ENCODE data around the gene ADGRB3.

Gene ADGRB3

GRCh38 chr6:69138148-69138547, 503.1 kb downstream of the ADGRB3 start:
- DNase-seq (ENCODE audit: low spot score in 2 of 2) (no peak), ATAC-seq (ENCODE audit: low read depth) (no peak)
- Mint-ChIP-seq H3K9me3 (peaks cover 3% of the 10 kb centered on the region), H3K4me1 (no peaks in the 10 kb centered on the region), H3K27me3 (no peaks in the 10 kb centered on the region), H3K27ac (no peak overlapping the region), H3K36me3 (no peaks in the 10 kb centered on the region), H3K4me3 (no peak overlapping the region)

GRCh38 chr6:69138893-69139494, 503.9 kb downstream of the ADGRB3 start:
- Mint-ChIP-seq H3K4me1 (no peaks in the 10 kb centered on the region), H3K4me3 (no peak overlapping the region), H3K36me3 (no peaks in the 10 kb centered on the region), H3K27ac (no peak overlapping the region), H3K27me3 (no peaks in the 10 kb centered on the region), H3K9me3 (peaks cover 3% of the 10 kb centered on the region)
- DNase-seq (ENCODE audit: low spot score in 2 of 2) (no peak), ATAC-seq (ENCODE audit: low read depth) (no peak)

GRCh38 chr6:69145062-69145461, 510.0 kb downstream of the ADGRB3 start:
- Mint-ChIP-seq H3K27me3 (no peaks in the 10 kb centered on the region), H3K27ac (no peak overlapping the region), H3K4me1 (no peaks in the 10 kb centered on the region), H3K4me3 (no peak overlapping the region), H3K9me3 (peaks cover 3% of the 10 kb centered on the region), H3K36me3 (no peaks in the 10 kb centered on the region)
- DNase-seq (ENCODE audit: low spot score in 2 of 2) (no peak), ATAC-seq (ENCODE audit: low read depth) (no peak)

- H3K4me3 Mint-ChIP-seq: no peak overlapping the region
- no peak overlapping the region for H3K27ac Mint-ChIP-seq
- H3K4me1 Mint-ChIP-seq: no peaks in the 10 kb centered on the region
- H3K36me3 Mint-ChIP-seq: no peaks in the 10 kb centered on the region
- H3K27me3 Mint-ChIP-seq: no peaks in the 10 kb centered on the region
- ATAC-seq (ENCODE audit: low read depth): no peak
- H3K9me3 Mint-ChIP-seq: peaks cover 2% of the 10 kb centered on the region
- no peak for DNase-seq (ENCODE audit: low spot score in 2 of 2)
Measured at GRCh38 chr6:69146385-69146784, 511.3 kb downstream of the ADGRB3 start.

GRCh38 chr6:69155467-69155866, 520.4 kb downstream of the ADGRB3 start:
- Mint-ChIP-seq H3K27me3 (peaks cover 2% of the 10 kb centered on the region), H3K4me1 (no peaks in the 10 kb centered on the region), H3K9me3 (peaks cover 1% of the 10 kb centered on the region), H3K4me3 (no peak overlapping the region), H3K27ac (no peak overlapping the region), H3K36me3 (no peaks in the 10 kb centered on the region)
- DNase-seq (ENCODE audit: low spot score in 2 of 2) (no peak), ATAC-seq (ENCODE audit: low read depth) (no peak)

GRCh38 chr6:69162811-69163210, 527.7 kb downstream of the ADGRB3 start:
- Mint-ChIP-seq H3K27ac (no peak overlapping the region), H3K4me3 (no peak overlapping the region), H3K9me3 (peaks cover 1% of the 10 kb centered on the region), H3K36me3 (no peaks in the 10 kb centered on the region), H3K27me3 (peaks cover 2% of the 10 kb centered on the region), H3K4me1 (no peaks in the 10 kb centered on the region)
- no peak for DNase-seq (ENCODE audit: low spot score in 2 of 2)
- ATAC-seq (ENCODE audit: low read depth): no peak

DNA sequence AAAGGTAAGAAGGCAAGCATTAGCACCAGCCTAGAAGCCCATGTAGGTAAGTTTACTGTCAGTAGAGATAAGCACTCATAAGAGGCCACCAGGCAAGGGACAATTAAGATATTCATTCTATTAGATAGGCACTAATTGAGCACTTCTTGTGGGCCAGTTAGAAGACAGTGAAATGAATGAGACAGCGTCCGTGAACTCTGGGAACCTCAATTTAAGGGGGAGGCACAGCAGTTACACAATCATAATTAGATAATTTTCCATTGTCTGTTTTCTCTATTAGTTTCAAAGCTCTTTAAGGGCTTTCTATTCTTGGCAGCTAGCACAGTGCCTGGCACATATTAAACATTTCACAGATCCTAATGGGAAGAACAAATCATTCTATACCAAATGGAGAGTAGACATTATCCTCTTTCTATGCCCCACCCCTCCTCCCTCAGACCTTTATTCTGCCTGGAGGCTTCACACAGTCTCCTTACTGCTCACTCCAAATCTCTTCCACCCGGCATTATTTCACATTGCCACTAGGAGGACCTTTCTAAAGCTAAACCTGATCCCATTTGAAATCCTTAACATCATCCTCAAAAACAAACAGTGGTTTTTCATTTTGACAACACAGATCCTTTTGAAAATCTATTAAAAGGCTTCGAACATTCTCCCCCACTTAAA, 529.6 kb downstream of the ADGRB3 start:
- ATAC-seq (ENCODE audit: low read depth): no peak
- Mint-ChIP-seq H3K27ac (no peak overlapping the region), H3K4me3 (no peak overlapping the region), H3K27me3 (peaks cover 2% of the 10 kb centered on the region), H3K4me1 (no peaks in the 10 kb centered on the region), H3K9me3 (peaks cover 1% of the 10 kb centered on the region), H3K36me3 (no peaks in the 10 kb centered on the region)
- DNase-seq (ENCODE audit: low spot score in 2 of 2): no peak

GRCh38 chr6:69179681-69180080, 544.6 kb downstream of the ADGRB3 start:
- Mint-ChIP-seq H3K36me3 (no peaks in the 10 kb centered on the region), H3K27me3 (no peaks in the 10 kb centered on the region), H3K4me3 (no peak overlapping the region), H3K4me1 (no peaks in the 10 kb centered on the region), H3K9me3 (no peaks in the 10 kb centered on the region), H3K27ac (no peak overlapping the region)
- ATAC-seq (ENCODE audit: low read depth) (no peak), DNase-seq (ENCODE audit: low spot score in 2 of 2) (no peak)

- ATAC-seq (ENCODE audit: low read depth) (no peak), DNase-seq (ENCODE audit: low spot score in 2 of 2) (no peak)
- H3K4me3 Mint-ChIP-seq: no peak overlapping the region
- no peaks in the 10 kb centered on the region for H3K36me3 Mint-ChIP-seq
- H3K9me3 Mint-ChIP-seq: no peaks in the 10 kb centered on the region
- no peak overlapping the region for H3K27ac Mint-ChIP-seq
- no peaks in the 10 kb centered on the region for H3K4me1 Mint-ChIP-seq
- no peaks in the 10 kb centered on the region for H3K27me3 Mint-ChIP-seq
Measured at GRCh38 chr6:69180361-69181067, 545.4 kb downstream of the ADGRB3 start.

- no peaks in the 10 kb centered on the region for H3K9me3 Mint-ChIP-seq
- no peak for DNase-seq (ENCODE audit: low spot score in 2 of 2)
- no peaks in the 10 kb centered on the region for H3K27me3 Mint-ChIP-seq
- H3K36me3 Mint-ChIP-seq: no peaks in the 10 kb centered on the region
- H3K4me3 Mint-ChIP-seq: no peak overlapping the region
- no peak for ATAC-seq (ENCODE audit: low read depth)
- H3K27ac Mint-ChIP-seq: no peak overlapping the region
- no peaks in the 10 kb centered on the region for H3K4me1 Mint-ChIP-seq
Measured at GRCh38 chr6:69181964-69182363, 546.9 kb downstream of the ADGRB3 start.

DNA sequence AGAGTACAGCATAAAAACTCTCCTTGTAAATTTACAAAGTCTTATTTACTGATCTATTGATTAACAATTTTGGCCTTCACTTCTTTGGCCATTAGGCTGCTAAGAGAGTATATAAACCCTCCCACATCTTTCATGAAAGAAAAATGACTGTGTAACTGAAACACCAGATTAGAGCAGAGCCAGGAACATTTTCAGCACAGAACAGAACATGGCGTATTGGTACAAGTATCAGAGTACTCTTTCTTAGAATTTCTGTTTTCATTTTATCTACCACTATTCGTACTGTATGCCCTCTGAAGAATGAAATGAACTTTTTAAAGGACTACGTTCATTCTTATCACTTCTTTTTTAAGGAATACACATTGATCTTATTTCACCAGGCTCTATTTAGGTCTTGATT, 550.2 kb downstream of the ADGRB3 start:
- Mint-ChIP-seq H3K4me3 (no peak overlapping the region), H3K27ac (no peak overlapping the region), H3K27me3 (no peaks in the 10 kb centered on the region), H3K4me1 (no peaks in the 10 kb centered on the region), H3K9me3 (no peaks in the 10 kb centered on the region), H3K36me3 (no peaks in the 10 kb centered on the region)
- no peak for DNase-seq (ENCODE audit: low spot score in 2 of 2)
- ATAC-seq (ENCODE audit: low read depth): no peak

- no peak for DNase-seq (ENCODE audit: low spot score in 2 of 2)
- ATAC-seq (ENCODE audit: low read depth): no peak
- no peaks in the 10 kb centered on the region for H3K36me3 Mint-ChIP-seq
- H3K4me3 Mint-ChIP-seq: no peak overlapping the region
- H3K9me3 Mint-ChIP-seq: no peaks in the 10 kb centered on the region
- H3K4me1 Mint-ChIP-seq: no peaks in the 10 kb centered on the region
- no peak overlapping the region for H3K27ac Mint-ChIP-seq
- H3K27me3 Mint-ChIP-seq: no peaks in the 10 kb centered on the region
Measured at GRCh38 chr6:69202768-69203167, 567.7 kb downstream of the ADGRB3 start.

DNA sequence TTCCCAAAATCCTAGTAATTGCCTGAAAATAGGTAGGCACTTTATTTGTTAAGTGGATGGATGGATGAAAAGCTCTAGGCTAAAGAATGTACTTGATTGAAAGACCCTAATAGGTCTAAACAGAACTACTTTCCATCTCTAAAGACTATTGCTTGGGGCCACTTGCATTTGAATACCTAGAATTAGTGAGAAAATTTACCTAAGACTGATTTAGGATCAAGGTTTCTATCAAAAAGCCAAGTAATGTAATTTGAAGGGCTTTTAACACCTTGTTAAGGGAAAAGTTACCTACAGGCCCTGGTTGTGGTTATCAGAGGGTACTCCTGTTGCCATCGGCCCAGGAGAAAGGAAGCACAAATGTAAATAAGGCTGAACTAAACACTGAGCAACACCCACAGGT, 581.0 kb downstream of the ADGRB3 start:
- ATAC-seq (ENCODE audit: low read depth): no peak
- H3K27me3 Mint-ChIP-seq: peaks cover 3% of the 10 kb centered on the region
- H3K9me3 Mint-ChIP-seq: peaks cover 3% of the 10 kb centered on the region
- H3K4me1 Mint-ChIP-seq: no peaks in the 10 kb centered on the region
- H3K27ac Mint-ChIP-seq: no peak overlapping the region
- no peaks in the 10 kb centered on the region for H3K36me3 Mint-ChIP-seq
- no peak for DNase-seq (ENCODE audit: low spot score in 2 of 2)
- no peak overlapping the region for H3K4me3 Mint-ChIP-seq

GRCh38 chr6:69217343-69217742, 582.3 kb downstream of the ADGRB3 start:
- Mint-ChIP-seq H3K27ac (no peak overlapping the region), H3K4me1 (no peaks in the 10 kb centered on the region), H3K4me3 (no peak overlapping the region), H3K9me3 (peaks cover 3% of the 10 kb centered on the region), H3K36me3 (no peaks in the 10 kb centered on the region), H3K27me3 (peaks cover 3% of the 10 kb centered on the region)
- DNase-seq (ENCODE audit: low spot score in 2 of 2): no peak
- ATAC-seq (ENCODE audit: low read depth): no peak

GRCh38 chr6:69220375-69220774, 585.3 kb downstream of the ADGRB3 start:
- DNase-seq (ENCODE audit: low spot score in 2 of 2) (no peak), ATAC-seq (ENCODE audit: low read depth) (no peak)
- Mint-ChIP-seq H3K4me3 (no peak overlapping the region), H3K36me3 (no peaks in the 10 kb centered on the region), H3K27ac (no peak overlapping the region), H3K27me3 (no peaks in the 10 kb centered on the region), H3K4me1 (no peaks in the 10 kb centered on the region), H3K9me3 (no peaks in the 10 kb centered on the region)
